Duodenal mucosa (tissue), 2 donors: ENCODE data around the gene TSSK3.

Experiments
- H3K27ac ChIP-seq: one replicate; pipeline ENCODE4 v1.7.0; 2013; ENCODE audit warnings: low read depth, low read length
- H3K27me3 ChIP-seq, 2 donors: one replicate each; pipeline ENCODE4 v1.7.0; 2013; ENCODE audit warnings: low read length in 2 of 2, control low read depth in 1 of 2; ENCODE audit not compliant: insufficient read depth in 2 of 2, control insufficient read depth in 1 of 2
- H3K36me3 ChIP-seq, 2 donors: one replicate each; pipeline ENCODE4 v1.7.0; 2013; ENCODE audit warnings: low read length in 2 of 2, control low read depth in 1 of 2; ENCODE audit not compliant: insufficient read depth in 2 of 2, control insufficient read depth in 1 of 2
- H3K4me1 ChIP-seq, 2 donors: one replicate each; pipeline ENCODE4 v1.7.0; 2013; ENCODE audit warnings: low read length in 2 of 2, control low read depth in 1 of 2; ENCODE audit not compliant: insufficient read depth in 2 of 2, control insufficient read depth in 1 of 2
- H3K4me3 ChIP-seq, 2 donors: one replicate each; pipeline ENCODE4 v1.7.0; 2013; ENCODE audit warnings: low read length in 2 of 2, low read depth in 1 of 2
- H3K9ac ChIP-seq, 2 donors: one replicate each; pipeline ENCODE4 v1.7.0; 2013; ENCODE audit warnings: low read length in 2 of 2, low read depth in 1 of 2
- H3K9me3 ChIP-seq, 2 donors: one replicate each; pipeline ENCODE4 v1.7.0; 2013; ENCODE audit warnings: low read length in 2 of 2, control low read depth in 1 of 2; ENCODE audit not compliant: control insufficient read depth in 1 of 2

The TSSK3 gene

DNA sequence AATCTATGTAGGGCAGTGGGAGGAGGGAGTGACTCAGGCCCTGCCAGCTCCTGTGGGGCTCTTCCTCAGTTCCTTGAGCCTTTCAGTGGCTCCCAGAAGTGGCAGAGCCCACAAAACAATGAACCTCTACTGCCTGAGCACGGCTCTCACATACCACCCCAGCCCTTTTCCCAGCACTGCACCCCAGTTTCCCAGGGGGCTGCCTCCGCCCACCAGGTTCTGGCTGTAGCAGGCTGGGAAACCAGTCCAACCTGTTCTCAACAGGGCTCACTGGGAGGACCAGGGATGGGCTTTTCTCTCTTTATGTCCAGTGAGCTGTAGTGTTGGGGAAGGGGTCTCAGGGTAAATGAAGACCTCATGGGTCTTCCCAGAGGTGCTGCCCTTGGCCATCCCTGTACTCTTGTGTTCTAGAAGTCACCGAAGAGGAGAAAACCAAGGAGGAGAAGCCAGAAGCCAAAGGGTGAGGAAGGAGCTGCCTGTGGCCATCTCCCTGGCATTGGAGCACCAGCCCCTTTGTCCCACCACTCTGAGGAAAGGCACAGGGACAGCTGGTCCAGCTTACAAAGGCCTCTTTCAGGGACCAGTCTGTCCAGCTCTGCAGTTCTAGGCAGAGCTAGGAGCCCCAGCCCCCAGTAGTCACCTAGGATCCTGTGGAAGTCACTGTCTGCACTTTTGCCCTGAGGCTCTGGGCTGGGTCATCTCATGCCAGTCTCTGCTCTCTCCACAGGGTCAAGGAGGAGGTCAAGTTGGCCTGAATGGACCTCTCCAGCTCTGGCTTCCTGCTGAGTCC, 29.9 kb upstream of the TSSK3 start:
- H3K9ac ChIP-seq: no peak overlapping the region
- no peaks in the 10 kb centered on the region for H3K27me3 ChIP-seq
- no peak overlapping the region for H3K4me3 ChIP-seq
- no peaks in the 10 kb centered on the region for H3K9me3 ChIP-seq
- H3K27ac ChIP-seq: no peak overlapping the region
- peaks cover 27 to 33% of the 10 kb centered on the region in 2 donors for H3K4me1 ChIP-seq
- peaks cover 40 to 55% of the 10 kb centered on the region in 2 donors for H3K36me3 ChIP-seq

DNA sequence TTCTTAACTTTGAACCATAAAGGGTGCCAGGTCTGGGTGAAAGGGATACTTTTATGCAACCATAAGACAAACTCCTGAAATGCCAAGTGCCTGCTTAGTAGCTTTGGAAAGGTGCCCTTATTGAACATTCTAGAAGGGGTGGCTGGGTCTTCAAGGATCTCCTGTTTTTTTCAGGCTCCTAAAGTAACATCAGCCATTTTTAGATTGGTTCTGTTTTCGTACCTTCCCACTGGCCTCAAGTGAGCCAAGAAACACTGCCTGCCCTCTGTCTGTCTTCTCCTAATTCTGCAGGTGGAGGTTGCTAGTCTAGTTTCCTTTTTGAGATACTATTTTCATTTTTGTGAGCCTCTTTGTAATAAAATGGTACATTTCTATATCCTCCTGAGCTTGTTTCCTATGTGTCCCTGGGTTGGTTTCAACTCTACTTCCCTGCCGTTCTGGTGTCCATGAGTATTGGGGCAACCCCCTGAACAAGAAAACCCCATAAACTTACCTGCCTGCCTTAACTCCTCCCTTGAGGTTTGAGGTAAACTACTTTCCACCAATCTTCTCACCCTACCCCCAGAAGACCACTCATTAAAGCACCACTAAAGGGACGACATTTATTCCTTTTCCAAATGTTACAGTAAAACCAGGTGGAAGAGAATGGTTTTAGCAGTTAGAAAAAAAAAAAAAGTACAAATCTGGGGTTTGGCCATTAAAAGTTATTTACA, 28.9 kb upstream of the TSSK3 start:
- Histone ChIP-seq H3K27me3 (no peaks in the 10 kb centered on the region), H3K4me3 (no peak overlapping the region), H3K36me3 (peaks cover 32 to 48% of the 10 kb centered on the region in 2 donors), H3K9ac (no peak overlapping the region), H3K9me3 (no peaks in the 10 kb centered on the region), H3K4me1 (peaks cover 36 to 42% of the 10 kb centered on the region in 2 donors), H3K27ac (no peak overlapping the region)

DNA sequence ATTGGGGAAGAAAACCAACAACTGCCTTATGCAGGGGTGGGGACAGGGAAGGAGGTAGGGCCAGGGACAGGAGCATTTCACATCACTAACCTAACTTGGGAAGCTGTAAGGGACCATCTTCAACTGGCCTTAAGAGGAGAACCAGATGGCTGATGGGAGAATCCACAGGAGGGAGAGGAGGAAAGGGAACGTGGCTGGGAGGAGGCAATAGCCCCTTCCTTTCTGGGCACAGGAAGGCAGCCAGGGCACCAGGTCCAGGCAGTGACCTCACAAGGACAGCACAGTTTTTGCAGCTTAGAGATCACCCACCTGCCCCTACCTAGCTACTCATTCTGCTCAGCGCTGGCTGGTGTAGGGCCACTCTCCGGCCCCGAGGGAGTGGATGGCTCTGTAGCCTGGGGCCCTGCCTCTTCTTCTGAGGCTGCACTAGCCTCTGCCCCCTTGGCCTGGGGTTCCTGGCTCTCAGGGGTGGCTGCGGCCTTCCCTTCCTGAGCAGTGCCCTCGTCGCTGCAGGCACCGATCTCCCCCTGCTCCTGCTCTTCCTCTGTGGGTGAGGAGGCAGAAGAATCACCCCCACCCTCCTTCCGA, 28.0 kb upstream of the TSSK3 start:
- Histone ChIP-seq H3K4me1 (peaks cover 38 to 46% of the 10 kb centered on the region in 2 donors), H3K36me3 (peaks cover 25 to 39% of the 10 kb centered on the region in 2 donors), H3K4me3 (peak overlapping the region; percentile 56 to 74), H3K27me3 (no peaks in the 10 kb centered on the region), H3K9me3 (no peaks in the 10 kb centered on the region), H3K9ac (peak overlapping the region; percentile 55 to 64), H3K27ac (no peak overlapping the region)

DNA sequence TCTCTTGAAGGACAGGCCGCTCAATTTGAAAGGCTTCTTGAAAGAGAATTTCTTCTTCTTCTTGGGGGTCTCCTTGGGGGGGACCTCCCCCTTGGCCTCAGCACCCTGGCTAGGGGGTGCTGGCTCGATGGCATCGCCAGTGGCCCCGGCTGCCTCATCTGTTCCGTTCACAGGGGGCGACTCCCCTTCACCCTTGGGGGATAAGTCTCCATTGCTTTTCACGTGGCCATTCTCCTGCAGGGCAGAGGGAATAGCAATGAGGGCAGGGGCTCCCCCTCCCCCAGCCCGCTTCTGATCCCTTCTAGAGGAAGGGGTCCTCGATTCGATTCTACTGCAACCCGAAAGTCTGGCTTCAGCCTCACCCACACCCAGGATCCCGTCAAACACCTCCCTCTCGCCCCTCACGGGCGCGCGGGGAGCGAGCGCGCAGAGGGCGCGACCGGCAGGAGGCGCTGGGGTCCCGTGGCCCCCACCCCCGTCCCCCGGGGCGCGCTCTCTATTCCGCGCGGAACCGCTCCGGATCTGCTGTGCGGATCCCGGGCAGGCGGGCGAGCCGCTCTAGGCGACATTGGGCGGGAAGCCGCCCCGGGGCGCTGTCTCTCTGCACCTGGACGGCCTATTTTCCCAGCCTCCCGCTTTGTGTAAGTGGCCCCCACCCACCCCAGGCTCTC, 27.3 kb upstream of the TSSK3 start:
- Histone ChIP-seq H3K9ac (peak overlapping the region; percentile 55 to 64), H3K9me3 (no peaks in the 10 kb centered on the region), H3K4me3 (peak overlapping the region; percentile 56 to 74), H3K4me1 (peaks cover 38 to 46% of the 10 kb centered on the region in 2 donors), H3K36me3 (peaks cover 19 to 32% of the 10 kb centered on the region in 2 donors), H3K27me3 (no peaks in the 10 kb centered on the region), H3K27ac (no peak overlapping the region)

DNA sequence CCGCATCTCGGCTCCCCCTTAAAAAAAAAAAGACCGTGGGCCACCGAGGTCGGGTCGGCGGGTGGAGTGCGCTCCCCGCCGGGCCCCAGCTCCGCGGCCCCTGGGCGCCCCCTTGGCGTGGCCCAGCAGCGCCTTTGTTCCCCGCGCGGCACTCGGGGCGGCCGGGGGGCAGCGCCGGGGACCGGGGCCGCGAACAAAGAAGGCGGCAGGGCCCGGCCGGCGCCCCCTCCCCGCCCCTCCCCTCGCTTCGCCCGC, 26.9 kb upstream of the TSSK3 start:
- Histone ChIP-seq H3K9ac (peak overlapping the region; percentile 55 to 64), H3K27me3 (no peaks in the 10 kb centered on the region), H3K4me3 (peak overlapping the region; percentile 56 to 74), H3K4me1 (peaks cover 38 to 46% of the 10 kb centered on the region in 2 donors), H3K36me3 (peaks cover 14 to 28% of the 10 kb centered on the region in 2 donors), H3K27ac (no peak overlapping the region), H3K9me3 (no peaks in the 10 kb centered on the region)

DNA sequence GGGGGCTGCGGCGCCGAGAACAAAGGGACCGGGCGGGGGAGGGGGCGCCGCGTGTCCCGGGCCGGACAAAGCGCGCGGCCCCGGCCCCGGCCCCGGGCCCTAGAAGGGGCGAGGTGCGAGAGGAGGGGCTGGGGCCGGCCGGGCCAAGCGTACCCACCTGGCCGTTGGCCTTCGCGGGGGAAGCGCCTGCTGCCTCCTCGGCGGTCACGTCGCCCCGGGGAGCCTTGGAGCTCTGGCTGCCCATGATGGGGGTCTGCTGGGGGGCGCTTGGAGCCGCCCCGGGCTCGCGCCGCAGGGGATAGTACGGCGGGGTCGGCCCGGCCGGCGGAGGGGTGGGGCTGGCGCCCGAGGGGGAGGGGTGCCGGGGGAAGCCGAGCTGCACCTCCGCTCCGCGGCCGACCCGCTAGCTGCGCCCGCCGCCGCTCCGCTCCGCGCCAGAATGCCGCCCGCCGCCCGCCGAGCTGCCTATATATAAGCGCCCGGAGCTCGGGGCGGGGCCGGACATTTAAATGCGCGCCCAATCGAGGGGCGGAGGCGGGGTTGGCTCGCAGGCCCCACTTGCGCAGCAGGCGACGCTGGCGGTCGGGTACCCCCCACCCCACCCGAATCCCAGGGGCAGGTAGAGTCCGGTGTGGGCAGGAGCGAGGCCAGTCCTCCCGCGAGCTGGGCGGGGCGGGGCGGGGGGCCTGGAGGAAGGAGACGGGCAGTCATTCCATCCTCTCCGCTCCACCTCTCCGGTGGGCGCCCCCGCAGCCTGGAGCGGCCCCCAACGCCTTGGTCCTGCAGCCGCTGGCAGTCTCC, 26.3 kb upstream of the TSSK3 start, which contains the start of gene MARCKSL1:
Gene MARCKSL1 (minus strand): TSS at position 444 of the 801 bp plus-strand sequence. CDS start 200 bp downstream, at position 244.
- Histone ChIP-seq H3K36me3 (peaks cover 11 to 22% of the 10 kb centered on the region in 2 donors), H3K9me3 (no peaks in the 10 kb centered on the region), H3K9ac (peak within 1 kb of the TSS; percentile 55 to 64), H3K27ac (no peak within 1 kb of the TSS), H3K27me3 (no peaks in the 10 kb centered on the region), H3K4me1 (peaks cover 38 to 46% of the 10 kb centered on the region in 2 donors), H3K4me3 (peak within 1 kb of the TSS; percentile 56 to 74)

DNA sequence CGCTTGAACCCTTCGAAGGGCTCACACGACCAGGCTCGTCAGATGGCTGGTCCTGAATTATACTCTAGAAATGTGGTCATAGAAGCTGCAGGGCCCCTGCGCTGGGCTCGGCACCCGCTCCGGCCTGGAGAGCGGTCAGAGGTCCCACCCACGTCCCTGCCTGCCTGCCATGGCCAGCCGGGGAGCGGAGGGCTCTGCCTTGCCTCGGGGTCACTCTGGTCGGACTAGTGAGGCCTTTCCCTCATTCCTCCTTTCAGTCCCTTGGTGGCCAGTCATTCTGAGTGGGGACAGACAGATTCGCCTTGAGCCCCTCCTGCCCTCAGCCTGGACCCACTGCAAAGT, 25.8 kb upstream of the TSSK3 start:
- H3K36me3 ChIP-seq: peaks cover 6 to 17% of the 10 kb centered on the region in 2 donors
- peaks cover 40 to 46% of the 10 kb centered on the region in 2 donors for H3K4me1 ChIP-seq
- no peak overlapping the region for H3K27ac ChIP-seq
- H3K27me3 ChIP-seq: no peaks in the 10 kb centered on the region
- peak overlapping the region in 1 of 2 donors; percentile 28 for H3K9ac ChIP-seq
- H3K4me3 ChIP-seq: peak overlapping the region; percentile 16 to 40
- no peaks in the 10 kb centered on the region for H3K9me3 ChIP-seq

DNA sequence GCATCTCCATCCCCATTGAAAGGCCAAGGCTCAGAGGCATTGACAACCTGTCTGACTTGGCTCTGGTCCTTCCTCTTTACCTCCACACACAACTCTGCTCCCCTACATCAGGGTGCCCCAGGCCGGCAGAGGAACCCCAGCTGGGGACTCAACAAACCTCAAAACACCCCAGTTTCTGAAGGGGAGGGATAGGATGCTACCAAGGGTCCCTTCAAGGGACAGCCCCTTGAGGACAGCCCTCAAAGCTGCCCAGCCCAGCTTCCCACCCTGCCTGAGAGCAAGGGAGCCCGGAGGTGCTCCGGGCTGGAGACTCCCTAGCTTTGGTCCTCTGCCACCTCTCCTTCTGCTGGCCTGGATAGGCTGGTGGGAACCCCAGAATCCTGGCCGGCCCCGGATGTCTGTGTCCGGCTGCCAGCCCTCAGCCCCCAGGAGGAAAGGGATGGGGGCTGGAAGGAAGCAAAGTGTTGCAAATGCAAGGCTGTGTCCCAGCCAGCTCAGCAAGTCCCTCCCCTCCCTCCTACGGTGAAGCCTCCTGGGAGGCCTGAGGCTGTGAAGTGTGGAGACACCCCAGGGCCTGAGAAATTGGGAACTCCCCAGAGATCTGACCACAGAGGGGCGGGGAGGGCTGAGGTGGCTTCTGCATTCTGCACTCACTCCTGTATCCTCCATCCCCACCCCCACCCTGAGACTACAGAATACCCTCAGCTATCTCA, 25.2 kb upstream of the TSSK3 start:
- Histone ChIP-seq H3K36me3 (peaks cover under 1 to 11% of the 10 kb centered on the region in 2 donors), H3K4me1 (peaks cover 45% of the 10 kb centered on the region in 2 donors), H3K9ac (no peak overlapping the region), H3K4me3 (no peak overlapping the region), H3K9me3 (no peaks in the 10 kb centered on the region), H3K27me3 (no peaks in the 10 kb centered on the region), H3K27ac (no peak overlapping the region)
